Panc1 (cell line): ENCODE measurements around the gene GJB2. TPM values are rescaled to one million over a fixed set of nuclear protein-coding genes. Genes with fewer than 3 reads are reported as not detected.

ENCODE experiments used
- ATAC-seq: fragments of 200-7000 bp; cut with Tn5 transposase; 2 replicates; pipeline ENCODE4 v1.9.1; 2020; ENCODE audit warnings: mild to moderate bottlenecking, moderate library complexity
- BruUV-seq: library from RNA; stranded (reverse); fragments of 400-500 nt; replicated peaks from 2 replicates; lab custom pipeline; 2021; lab: Mats Ljungman, UMichigan
- CTCF ChIA-PET: fragments of 300-600 bp; sonication (Branson Sonifier 250); formaldehyde crosslinking; loops from one replicate; lab custom pipeline; 2022; ENCODE audit warnings: antibody characterized with exemption; lab: Charles Lee
- POLR2A ChIA-PET: fragments of 300-600 bp; sonication (Branson Sonifier 250); formaldehyde crosslinking; loops from one replicate; lab custom pipeline; 2022; ENCODE audit warnings: antibody characterized with exemption; lab: Charles Lee
- DNase-seq: peaks from one replicate; pipeline ENCODE4 v3.0.0-alpha.2; 2010; ENCODE audit warnings: low read depth, low spot score
- H3K27ac ChIP-seq: 2 replicates; pipeline ENCODE4 v1.5.1; 2011; ENCODE audit warnings: mild to moderate bottlenecking, low read length, inconsistent platforms
- H3K27me3 ChIP-seq: fragments of 200-500 bp; sonication (Bioruptor generic); 2 replicates; pipeline ENCODE4 v1.6.0; 2014; ENCODE audit warnings: low read length, inconsistent platforms; ENCODE audit not compliant: control insufficient read depth, insufficient read depth
- H3K36me3 ChIP-seq: fragments of 200-500 bp; sonication (Bioruptor generic); 2 replicates; pipeline ENCODE4 v1.5.1; 2014; ENCODE audit warnings: inconsistent platforms, mild to moderate bottlenecking, low read length, moderate library complexity; ENCODE audit not compliant: control insufficient read depth, insufficient read depth
- H3K4me1 ChIP-seq: 2 replicates; pipeline ENCODE4 v1.5.1; 2011; ENCODE audit warnings: inconsistent platforms, mild to moderate bottlenecking, low read length, moderate library complexity; ENCODE audit not compliant: control insufficient read depth, insufficient read depth
- H3K4me3 ChIP-seq, 2 experiments: 2 replicates each; pipeline ENCODE4 v1.5.1; 2011 to 2012; ENCODE audit warnings: low read depth in 2 of 2, low read length in 2 of 2, mild to moderate bottlenecking in 2 of 2, inconsistent platforms in 1 of 2, moderate library complexity in 1 of 2
- H3K9me3 ChIP-seq: fragments of 200-500 bp; sonication (Bioruptor generic); 2 replicates; pipeline ENCODE4 v1.5.1; 2014; ENCODE audit warnings: low read depth, mild to moderate bottlenecking, inconsistent platforms, low read length, moderate library complexity; ENCODE audit not compliant: control insufficient read depth, insufficient read depth
- CTCF ChIP-seq: fragments of 450-650 bp; IDR thresholded peaks from 2 replicates; pipeline ENCODE4 v1.5.1; 2017; ENCODE audit warnings: mild to moderate bottlenecking
- POLR2AphosphoS5 ChIP-seq: IDR thresholded peaks from 2 replicates; pipeline ENCODE4 v1.6.1; 2012; ENCODE audit warnings: mild to moderate bottlenecking, low read depth, low read length, moderate library complexity
- SIN3A ChIP-seq: IDR thresholded peaks from 2 replicates; pipeline ENCODE4 v1.6.1; 2012; ENCODE audit warnings: low read depth, mild to moderate bottlenecking, low read length, moderate library complexity, borderline replicate concordance; ENCODE audit not compliant: insufficient read depth
- TCF7L2 ChIP-seq: IDR thresholded peaks from 2 replicates; pipeline ENCODE4 v1.6.1; 2011; ENCODE audit warnings: mild to moderate bottlenecking, low read depth, low read length, inconsistent platforms
- in situ Hi-C: cut with HindIII; loops from 2 replicates; pipeline ENCODE4 v1.10.0; 2016; ENCODE audit warnings: low sequenced_read_pairs, low pct_unique_long_range_greater_than_20kb
- intact Hi-C: fragments of 100-400 bp; cut with micrococcal nuclease; formaldehyde crosslinking; loops from one replicate; pipeline ENCODE4 v1.10.0; 2022; ENCODE audit not compliant: unreplicated experiment
- total RNA-seq: library from RNA; stranded (reverse); gene quantifications from one replicate; pipeline ENCODE4 v1.2.1, GENCODE V29; 2021; ENCODE audit not compliant: unreplicated experiment
- TF ChIP-seq, protein P1 (sequence below), 2 experiments: IDR thresholded peaks; 2 replicates each; pipeline ENCODE4 v1.6.1; 2011 to 2012; ENCODE audit warnings: low read depth in 2 of 2, control low read depth in 1 of 2, low read length in 1 of 2, mild to moderate bottlenecking in 1 of 2, moderate library complexity in 1 of 2; ENCODE audit not compliant: insufficient read depth in 1 of 2

The GJB2 gene
- total RNA-seq, 1 experiment from 2014 or later: 54.2 TPM

DNA sequence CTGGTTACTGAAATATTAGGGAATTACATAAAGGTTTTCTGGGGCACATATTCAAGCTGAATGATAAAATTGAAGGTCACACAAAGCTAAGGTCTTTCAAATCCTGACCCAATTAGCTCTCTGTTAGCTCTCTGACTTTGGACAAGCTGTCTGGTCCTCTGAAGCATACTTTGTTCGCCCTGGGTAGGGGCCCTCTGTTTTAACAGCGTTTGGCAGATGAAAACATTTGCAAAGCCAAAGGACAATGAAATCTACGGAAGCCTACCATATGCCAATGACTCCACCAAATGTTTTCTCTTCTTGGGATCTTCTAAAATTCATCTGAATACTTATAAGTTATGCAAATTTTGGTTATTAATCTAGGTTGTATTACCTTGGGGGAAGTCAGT lies 17.3 kb downstream of the GJB2 start:
- no peak overlapping the region for H3K27ac ChIP-seq
- H3K4me1 ChIP-seq: 0 out of 2 replicates have a peak, but pooled peaks cover 5% of the 10 kb centered on the region
- POLR2A ChIA-PET: no interaction called here
- intact Hi-C loops (no loop called here), in situ Hi-C loops (no loop called here)
- H3K4me3 ChIP-seq: no peak overlapping the region
- no peaks in the 10 kb centered on the region for H3K36me3 ChIP-seq
- ATAC-seq: no peak
- no peaks in the 10 kb centered on the region for H3K9me3 ChIP-seq
- TF ChIP-seq TCF7L2: no peak
- TF ChIP-seq, protein P1, sequence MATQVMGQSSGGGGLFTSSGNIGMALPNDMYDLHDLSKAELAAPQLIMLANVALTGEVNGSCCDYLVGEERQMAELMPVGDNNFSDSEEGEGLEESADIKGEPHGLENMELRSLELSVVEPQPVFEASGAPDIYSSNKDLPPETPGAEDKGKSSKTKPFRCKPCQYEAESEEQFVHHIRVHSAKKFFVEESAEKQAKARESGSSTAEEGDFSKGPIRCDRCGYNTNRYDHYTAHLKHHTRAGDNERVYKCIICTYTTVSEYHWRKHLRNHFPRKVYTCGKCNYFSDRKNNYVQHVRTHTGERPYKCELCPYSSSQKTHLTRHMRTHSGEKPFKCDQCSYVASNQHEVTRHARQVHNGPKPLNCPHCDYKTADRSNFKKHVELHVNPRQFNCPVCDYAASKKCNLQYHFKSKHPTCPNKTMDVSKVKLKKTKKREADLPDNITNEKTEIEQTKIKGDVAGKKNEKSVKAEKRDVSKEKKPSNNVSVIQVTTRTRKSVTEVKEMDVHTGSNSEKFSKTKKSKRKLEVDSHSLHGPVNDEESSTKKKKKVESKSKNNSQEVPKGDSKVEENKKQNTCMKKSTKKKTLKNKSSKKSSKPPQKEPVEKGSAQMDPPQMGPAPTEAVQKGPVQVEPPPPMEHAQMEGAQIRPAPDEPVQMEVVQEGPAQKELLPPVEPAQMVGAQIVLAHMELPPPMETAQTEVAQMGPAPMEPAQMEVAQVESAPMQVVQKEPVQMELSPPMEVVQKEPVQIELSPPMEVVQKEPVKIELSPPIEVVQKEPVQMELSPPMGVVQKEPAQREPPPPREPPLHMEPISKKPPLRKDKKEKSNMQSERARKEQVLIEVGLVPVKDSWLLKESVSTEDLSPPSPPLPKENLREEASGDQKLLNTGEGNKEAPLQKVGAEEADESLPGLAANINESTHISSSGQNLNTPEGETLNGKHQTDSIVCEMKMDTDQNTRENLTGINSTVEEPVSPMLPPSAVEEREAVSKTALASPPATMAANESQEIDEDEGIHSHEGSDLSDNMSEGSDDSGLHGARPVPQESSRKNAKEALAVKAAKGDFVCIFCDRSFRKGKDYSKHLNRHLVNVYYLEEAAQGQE (IDR thresholded peaks at IDR 0.05; ENCODE audit: insufficient read depth in 1 of 2, low read depth in 2 of 2, low read length in 1 of 2): no peak
- no peak for TF ChIP-seq POLR2AphosphoS5
- no peak for TF ChIP-seq CTCF
- TF ChIP-seq SIN3A: no peak
- no peaks in the 10 kb centered on the region for H3K27me3 ChIP-seq
- CTCF ChIA-PET: no interaction called here
- BruUV-seq: no TSS peak
- DNase-seq: no peak

- Histone ChIP-seq H3K27ac (no peak overlapping the region), H3K9me3 (no peaks in the 10 kb centered on the region), H3K4me1 (0 out of 2 replicates have a peak, but pooled peaks cover 5% of the 10 kb centered on the region), H3K4me3 (peak overlapping the region in 1 of 2 experiments; percentile 29; a peak in 2 of 4 replicates), H3K27me3 (no peaks in the 10 kb centered on the region), H3K36me3 (no peaks in the 10 kb centered on the region)
- intact Hi-C loops: no loop called here
- BruUV-seq: no TSS peak
- in situ Hi-C loops: no loop called here
- ChIA-PET CTCF (no interaction called here), POLR2A (no interaction called here)
- DNase-seq (peak; percentile 62), ATAC-seq (peak; percentile 84)
- TF ChIP-seq TCF7L2: no peak
- TF ChIP-seq, protein P1 (IDR thresholded peaks at IDR 0.05; ENCODE audit: insufficient read depth in 1 of 2, low read depth in 2 of 2, low read length in 1 of 2): no peak
- TF ChIP-seq SIN3A: no peak
- TF ChIP-seq POLR2AphosphoS5: no peak
- TF ChIP-seq CTCF: no peak
Measured at GRCh38 chr13:20174656-20175405, 17.9 kb downstream of the GJB2 start.
